ENCODE data around the gene ARL15.

ARL15 gene

GRCh38 chr5:53926026-53926425 is 384.3 kb downstream of the ARL15 start:
- DNase-seq: no peak

GRCh38 chr5:53924392-53924791 is 386.0 kb downstream of the ARL15 start:
- no peak for DNase-seq

GRCh38 chr5:53923961-53924360 is 386.4 kb downstream of the ARL15 start:
- no peak for DNase-seq

- no peak for DNase-seq
These were observed 387.6 kb downstream of the ARL15 start for GRCh38 chr5:53922508-53923498.

GRCh38 chr5:53917826-53918225 is 392.5 kb downstream of the ARL15 start:
- DNase-seq: no peak

- DNase-seq: no peak
These were observed 393.3 kb downstream of the ARL15 start for GRCh38 chr5:53917095-53917494.

- no peak for DNase-seq
These were observed 395.3 kb downstream of the ARL15 start for GRCh38 chr5:53915120-53915519.

GRCh38 chr5:53913941-53914340 is 396.4 kb downstream of the ARL15 start:
- DNase-seq: no peak

- DNase-seq: no peak
These were observed 401.6 kb downstream of the ARL15 start for GRCh38 chr5:53908757-53909156.

GRCh38 chr5:53907827-53908226 is 402.5 kb downstream of the ARL15 start:
- no peak for DNase-seq

GRCh38 chr5:53906736-53907135 is 403.6 kb downstream of the ARL15 start:
- no peak for DNase-seq

GRCh38 chr5:53902296-53902907 is 408.0 kb downstream of the ARL15 start:
- no peak for DNase-seq

GRCh38 chr5:53900677-53901076 is 409.7 kb downstream of the ARL15 start:
- DNase-seq: no peak

GRCh38 chr5:53895091-53895683 is 415.2 kb downstream of the ARL15 start:
- no peak for DNase-seq

GRCh38 chr5:53893626-53894025 is 416.7 kb downstream of the ARL15 start:
- DNase-seq: no peak

GRCh38 chr5:53892224-53892623 is 418.1 kb downstream of the ARL15 start:
- DNase-seq: no peak

GRCh38 chr5:53891159-53891558 is 419.2 kb downstream of the ARL15 start:
- no peak for DNase-seq

GRCh38 chr5:53890490-53890889 is 419.9 kb downstream of the ARL15 start:
- no peak for DNase-seq

GRCh38 chr5:53884844-53885243 is 425.5 kb downstream of the ARL15 start:
- no peak for DNase-seq

GRCh38 chr5:53884417-53884816 is 426.0 kb downstream of the ARL15 start:
- DNase-seq: no peak

- no peak for DNase-seq
These were observed 427.7 kb downstream of the ARL15 start for GRCh38 chr5:53882676-53883031.

GRCh38 chr5:53882006-53882675 is 428.2 kb downstream of the ARL15 start:
- no peak for DNase-seq

- DNase-seq: no peak
These were observed 430.6 kb downstream of the ARL15 start for GRCh38 chr5:53879708-53880323.
